ENCODE results near the gene GCNT2.
A peak's percentile ranks its signal among the peaks of the same experiment; 100 is the strongest.
"Not testable (repeated sequence)": the region's sequence is repeated elsewhere in the genome, so short reads cannot be mapped to it uniquely, and the experiment has no call there.

GCNT2 gene

DNA sequence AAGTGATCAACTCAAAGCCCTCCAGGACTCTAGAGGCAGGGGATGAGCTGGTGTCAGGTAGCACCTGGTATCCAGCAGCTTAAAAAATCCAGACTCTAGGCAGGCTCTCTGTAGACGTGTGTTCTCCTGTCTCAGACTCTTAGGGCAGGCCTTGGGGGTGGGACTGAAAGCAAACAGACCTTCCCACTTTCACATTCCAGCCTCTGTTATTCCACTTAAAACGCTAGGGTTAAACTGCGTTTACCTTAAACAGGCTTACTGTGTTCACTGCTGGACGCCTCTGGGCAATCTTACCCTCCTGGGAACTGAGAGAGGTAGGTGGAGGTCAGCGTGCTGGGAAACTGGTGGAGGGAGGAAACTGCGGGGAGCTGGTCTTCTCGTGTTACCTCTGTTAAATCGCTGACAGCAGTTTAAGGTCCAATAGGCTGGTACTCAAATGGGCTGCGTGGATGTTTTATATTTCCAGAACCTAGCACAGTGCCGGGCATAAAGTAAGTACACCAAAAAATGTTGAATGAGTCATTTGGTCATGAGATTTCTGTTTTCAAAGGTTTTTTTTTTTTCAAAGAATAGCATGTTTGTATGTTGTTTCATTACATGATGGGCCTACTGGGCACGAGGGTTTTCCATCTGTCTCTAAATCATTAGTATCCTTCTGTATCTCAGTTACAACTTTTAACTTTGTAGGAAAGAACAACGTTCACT, at the start of gene GCNT2:
GCNT2 (plus strand) TSS at position 248 of the 705 bp plus-strand sequence. CDS start 7,561 bp downstream, outside the sequence.
- no peak for DNase-seq

DNA sequence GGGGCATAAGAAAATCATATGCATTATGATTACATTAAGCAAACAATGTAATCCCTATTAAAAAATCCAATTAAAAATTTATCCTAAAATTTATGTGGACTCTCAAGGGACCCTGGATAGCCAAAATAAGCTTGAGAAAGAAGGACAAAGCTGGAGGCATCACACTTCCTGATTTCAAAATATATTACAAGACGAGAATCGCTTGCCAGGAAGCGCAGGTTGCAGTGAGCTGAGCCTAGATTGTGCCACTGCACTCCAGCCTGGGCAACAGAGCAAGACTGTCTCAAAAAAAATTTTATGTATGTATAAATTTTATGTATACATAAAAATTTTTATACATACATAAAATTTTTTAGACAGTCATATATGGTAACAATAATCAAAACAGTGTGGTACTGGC, 48.5 kb upstream of the GCNT2 start:
- DNase-seq: no peak

DNA sequence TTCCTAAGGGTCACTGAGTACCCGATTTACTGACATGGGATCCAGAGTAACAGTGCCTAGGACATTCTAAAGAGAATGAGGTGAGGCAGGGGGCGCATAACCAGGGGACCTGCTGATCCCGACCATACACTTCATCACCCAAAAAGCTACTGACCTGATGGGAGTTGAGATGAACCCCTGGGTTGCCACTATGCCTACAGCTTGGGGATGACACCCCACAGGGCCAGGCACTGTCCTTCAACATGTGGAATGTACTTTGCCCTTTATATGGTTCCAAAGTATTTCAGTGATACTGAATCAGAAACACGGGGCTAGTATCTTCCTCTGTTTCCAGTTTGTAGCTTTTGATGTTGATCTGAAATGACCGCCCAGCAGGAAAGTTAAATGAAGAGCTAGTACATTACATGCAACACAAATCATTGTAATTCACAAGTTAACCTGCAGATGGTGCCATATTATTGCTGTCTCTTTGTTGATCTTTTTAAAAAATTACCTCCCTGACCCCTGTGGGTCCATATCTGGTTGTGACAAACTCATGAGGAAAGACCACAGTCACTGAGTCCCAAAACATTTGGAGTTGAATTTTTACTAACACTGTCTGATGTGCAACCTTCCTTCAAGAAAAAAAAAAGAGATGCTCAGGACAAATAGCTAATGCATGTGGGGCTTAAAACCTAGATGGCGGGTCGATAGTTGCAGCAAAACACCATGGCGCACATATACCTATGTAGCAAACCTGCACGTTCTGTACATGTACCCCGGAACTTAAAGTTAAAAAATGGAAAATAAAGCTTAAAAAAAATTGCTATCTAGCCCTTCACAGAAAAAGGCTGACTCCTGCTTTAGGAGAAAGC, 42.7 kb upstream of the GCNT2 start:
- no peak for DNase-seq

DNA sequence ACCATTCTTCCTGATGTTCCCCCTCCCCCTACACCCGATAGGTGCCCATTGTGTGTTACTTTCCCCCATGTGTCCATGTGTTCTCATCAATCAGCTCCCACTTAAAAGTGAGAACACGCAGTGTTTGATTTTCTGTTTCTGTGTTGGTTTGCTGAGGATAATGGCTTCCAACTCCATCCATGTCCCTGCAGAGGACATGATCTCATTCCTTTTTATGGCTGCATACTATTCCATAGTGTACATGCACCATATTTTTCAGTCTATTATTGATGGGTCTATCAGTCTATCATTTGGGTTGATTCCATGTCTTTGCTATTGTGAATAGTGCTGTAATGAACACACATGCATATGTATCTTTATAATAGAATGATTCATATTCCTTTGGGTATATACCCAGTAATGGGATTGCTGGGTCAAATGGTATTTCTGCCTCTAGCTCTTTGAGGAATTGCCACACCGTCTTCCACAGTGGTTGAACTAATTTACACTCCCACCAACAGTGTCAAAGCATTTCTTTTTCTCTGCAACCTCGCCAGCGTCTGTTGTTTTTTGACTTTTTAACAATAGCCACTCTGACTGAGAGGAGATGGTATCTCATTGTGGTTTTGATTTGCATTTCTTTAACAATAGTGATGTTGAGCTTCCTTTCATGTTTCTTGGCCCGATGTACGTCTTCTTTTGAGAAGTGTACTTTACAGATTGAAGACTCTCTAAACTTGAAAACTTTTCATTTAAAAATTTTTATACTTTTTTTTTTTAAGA, 41.0 kb upstream of the GCNT2 start:
- DNase-seq: no peak

DNA sequence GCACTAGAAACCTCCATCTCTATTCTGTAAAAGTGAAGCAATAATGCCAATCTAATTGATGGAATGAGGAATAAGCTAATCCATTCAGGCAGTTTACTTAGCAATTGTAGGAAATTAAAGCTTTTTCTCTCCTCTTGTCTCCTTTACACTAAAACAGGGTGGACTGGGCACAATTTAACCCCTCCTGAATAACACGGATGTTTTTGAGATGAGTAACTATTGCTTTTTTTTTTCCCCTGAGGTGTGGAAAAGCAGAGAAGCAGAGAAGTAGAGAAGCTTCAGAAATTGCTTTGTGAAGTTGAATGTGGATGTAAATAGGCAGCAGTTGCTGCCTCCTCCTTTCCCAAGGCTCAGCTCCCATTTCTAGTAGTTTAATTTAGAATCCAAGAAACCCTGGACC, 40.0 kb upstream of the GCNT2 start:
- DNase-seq: no peak

DNA sequence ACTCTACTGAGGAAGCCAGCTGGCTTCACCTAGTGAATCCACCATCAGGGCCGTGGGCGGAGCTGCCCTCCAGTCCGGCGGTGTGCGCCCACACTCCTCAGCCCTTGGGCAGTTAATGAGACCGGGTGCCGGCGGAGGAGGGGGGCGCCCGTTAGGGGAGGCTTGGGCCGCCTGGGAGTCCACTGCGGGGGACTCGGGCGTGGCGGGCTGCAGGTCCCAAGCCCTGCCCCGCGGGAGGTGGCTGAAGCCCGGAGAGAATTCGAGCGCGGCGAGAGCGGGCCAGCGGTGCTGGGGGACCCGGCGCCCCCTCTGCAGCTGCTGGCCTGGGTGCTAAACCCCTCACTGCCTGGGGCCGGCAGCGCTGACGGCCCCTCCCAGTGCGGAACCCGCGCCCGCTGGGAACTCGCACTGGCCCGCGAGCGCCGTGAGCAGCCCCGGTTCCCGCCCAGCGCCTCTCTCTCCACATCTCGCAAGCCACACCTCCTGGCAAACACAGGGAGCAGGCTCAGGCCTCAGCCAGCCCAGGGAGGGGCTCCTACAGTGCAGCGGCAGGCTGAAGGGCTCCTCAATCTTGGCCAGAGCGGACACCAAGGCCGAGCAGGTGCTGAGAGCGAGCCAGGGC, 38.4 kb upstream of the GCNT2 start:
- DNase-seq: no peak

DNA sequence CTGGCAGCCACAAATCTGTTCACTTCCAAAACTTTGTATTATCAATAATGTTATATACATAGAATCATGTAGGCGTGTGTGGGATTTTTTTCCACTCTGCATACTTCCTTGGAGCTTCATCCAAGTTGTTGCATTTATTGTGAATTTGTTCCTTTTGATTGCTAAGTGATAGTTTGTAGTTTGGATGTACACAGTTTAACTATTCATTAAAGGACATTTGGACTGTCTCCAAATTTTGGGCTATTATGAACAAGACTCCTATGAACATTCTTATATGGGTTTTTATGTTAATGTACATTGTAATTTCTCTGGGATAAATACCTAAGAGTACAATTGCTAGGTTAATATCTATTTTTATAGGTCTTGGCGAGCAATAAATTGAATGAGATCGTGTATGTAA, 36.2 kb upstream of the GCNT2 start:
- no peak for DNase-seq

DNA sequence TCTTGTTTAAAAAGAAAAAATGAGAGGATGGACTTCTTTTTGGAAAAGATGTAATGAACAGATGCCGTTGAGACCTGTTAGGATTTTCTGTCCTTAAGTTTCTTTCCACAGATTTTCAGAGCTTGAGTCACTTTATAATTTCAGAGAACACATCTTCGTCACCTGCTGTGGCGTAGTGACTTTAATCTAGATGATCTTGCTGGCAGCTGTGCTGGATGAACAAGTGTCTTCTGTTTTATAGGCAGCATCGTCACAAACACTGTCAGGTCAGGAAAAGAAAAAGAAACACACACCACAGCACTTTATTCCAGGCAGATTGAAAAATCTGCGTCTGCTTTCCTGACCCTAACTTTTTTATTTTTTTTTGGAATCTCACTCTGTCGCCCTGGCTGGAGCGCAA, 35.7 kb upstream of the GCNT2 start:
- DNase-seq: no peak

DNA sequence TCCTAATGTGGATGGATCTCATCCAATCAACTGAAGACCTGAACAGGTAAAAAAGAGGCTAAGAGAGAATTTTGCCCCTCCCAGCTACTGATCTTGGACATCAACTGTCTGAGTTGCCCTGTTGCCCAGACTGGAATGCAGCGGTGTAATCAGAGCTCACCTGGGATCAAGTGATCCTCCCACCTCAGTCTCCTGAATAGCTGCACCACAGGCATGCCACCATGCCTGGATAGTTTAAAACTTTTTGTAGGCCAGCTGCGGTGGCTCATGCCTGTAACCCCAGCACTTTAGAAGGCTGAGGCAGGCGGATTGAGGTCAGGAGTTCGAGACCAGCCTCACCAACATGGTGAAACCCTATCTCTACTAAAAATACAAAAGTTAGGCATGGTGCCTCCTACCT, 34.9 kb upstream of the GCNT2 start:
- DNase-seq: no peak

DNA sequence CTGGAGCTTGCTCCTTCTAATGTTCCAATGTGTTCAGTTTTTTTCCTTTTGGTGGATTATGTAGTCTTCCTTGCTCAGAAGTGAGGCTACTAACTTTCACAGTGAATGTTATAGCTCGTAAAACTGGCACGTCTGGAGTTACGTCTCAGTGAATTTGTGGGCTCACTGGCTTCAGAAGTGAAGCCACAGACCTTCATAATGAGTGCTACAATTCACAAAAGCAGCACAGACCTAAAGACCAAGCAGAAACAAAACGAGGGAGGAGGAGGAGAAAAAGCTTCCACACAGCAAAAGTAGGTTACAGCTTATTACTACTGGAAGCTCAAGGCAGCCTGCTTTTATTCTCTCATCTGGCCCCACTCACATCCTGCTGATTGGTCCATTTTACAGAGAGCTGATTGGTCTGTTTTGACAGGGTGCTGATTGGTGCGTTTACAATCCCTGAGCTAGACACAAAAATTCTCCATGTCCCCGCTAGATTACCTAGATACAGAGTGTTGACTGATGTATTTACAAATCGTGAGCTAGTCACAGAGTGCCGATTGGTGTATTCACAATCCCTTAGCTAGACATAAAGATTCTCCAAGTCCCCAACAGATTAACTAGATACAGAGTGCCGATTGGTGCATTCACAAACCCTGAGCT, 34.1 kb upstream of the GCNT2 start:
- not testable (repeated sequence) for DNase-seq

DNA sequence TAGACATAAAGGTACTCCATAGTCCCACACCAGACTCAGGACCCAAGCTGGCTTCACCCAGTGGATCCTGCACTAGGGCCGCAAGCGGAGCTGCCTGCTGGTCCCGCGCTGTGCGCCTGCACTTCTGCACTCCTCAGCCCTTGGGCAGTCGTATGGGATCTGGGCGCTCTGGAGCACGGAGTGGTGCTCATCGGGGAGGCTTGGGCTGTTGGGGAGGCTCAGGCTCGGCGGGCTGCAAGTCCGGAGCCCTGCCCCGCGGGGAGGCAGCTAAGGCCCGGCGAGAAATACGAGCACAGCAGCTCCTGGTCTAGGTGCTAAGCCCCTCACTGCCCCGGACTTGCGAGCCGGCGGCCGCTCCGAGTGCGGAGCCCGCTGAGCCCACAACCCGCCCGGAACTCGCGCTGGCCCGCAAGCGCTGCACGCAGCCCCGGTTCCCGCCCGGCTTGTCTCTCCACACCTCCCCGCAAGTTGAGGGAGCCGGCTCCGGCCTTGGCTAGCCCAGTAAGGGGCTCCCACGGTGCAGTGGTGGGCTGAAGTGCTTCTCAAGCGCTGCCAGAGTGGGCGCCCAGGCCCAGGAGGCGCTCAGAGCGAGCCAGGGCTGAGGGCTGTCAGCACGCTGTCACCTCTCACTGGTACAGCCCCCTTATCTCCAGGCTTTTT, 33.4 kb upstream of the GCNT2 start:
- DNase-seq: no peak

DNA sequence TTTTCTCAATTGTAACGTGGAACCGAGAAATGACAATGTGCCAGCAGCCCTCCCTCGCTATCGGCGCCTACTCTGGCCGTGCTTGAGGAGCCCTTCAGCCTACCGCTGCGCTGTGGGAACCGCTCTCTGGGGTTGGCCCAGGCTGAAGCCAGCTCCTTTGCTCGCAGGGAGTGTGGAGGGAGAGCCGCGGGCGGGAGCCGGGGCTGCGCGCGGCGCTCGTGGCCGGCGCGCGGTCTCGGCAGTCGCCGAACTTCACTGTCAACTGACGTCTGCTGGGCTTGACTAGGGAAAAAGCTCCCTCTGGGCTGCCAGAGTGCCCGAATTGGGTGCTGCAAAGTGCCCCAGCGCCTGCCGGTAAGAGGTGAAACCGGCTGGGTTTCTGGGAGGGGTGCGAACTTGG, 29.7 kb upstream of the GCNT2 start:
- no peak for DNase-seq

DNA sequence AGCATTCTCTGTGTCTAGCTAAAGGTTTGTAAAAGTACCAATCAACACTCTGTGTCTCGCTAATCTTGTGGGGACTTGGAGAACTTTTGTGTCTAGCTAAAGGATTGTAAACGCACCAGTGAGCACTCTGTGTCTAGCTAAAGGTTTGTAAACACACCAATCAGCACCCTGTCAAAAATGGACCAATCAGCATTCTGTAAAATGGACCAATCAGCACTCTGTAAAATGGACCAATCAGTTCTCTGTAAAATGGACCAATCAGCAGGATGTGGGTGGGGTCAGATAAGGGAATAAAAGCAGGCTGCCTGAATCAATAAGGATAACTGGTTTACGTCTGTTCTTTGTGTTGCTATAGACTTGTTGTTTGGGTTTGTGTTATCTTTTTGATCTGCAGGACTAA, 29.2 kb upstream of the GCNT2 start:
- DNase-seq: not testable (repeated sequence)

DNA sequence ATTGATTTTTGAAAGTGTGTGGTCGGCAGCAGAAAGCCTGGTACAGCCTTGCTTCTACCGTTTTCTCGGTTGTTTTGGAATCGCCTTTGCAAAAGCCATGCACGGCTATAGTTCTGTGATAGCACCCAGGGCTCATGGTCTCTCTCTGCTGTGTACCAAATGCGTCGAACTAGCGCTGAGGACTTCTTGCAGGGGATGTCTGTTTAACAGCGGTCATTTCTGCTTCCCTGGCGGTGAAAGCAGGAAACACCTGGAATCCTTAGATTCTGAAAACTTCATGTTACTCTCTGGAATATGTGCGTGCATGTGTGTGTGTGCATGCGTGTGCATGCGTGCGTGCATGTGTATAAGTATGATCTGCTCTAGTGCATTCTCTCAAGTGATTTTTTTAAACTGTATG, 26.1 kb upstream of the GCNT2 start:
- no peak for DNase-seq

DNA sequence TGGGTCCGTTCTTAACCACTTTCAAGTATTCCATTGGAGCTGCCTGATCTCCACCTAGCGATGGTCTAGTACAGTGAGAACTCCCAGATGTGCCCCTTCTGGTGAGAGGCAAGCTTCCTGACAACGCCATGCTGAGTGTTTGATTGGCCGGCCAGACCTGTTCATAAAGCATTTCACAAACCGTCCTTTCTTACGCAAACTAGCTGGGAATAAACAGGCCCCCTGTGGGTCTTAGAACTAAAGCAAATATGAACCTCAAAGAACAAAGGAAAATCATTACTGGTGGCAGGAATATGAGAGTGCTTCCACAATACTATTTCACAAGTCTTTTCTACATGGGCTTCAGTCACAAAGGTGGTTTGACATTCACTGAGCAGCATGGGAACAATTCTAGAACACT, 15.6 kb upstream of the GCNT2 start:
- no peak for DNase-seq

DNA sequence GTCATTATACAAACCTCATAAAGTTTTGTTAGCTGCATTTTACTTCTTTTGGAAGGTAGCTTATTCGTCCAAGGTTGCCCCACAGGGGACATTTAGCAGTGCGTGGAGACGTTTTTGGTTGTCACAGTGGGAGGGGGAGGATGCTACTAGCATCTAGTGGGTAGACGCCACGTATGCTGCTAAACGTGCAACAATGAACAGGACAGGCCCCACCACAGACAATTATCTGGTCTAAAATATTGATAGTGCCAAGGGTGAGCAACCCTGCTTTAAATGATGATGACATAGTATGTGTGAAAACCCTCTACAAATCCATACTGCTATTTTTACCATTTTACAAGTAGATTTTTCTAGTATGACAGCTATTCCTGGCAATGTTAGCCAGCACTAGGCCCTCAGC, 13.9 kb upstream of the GCNT2 start:
- DNase-seq: no peak

DNA sequence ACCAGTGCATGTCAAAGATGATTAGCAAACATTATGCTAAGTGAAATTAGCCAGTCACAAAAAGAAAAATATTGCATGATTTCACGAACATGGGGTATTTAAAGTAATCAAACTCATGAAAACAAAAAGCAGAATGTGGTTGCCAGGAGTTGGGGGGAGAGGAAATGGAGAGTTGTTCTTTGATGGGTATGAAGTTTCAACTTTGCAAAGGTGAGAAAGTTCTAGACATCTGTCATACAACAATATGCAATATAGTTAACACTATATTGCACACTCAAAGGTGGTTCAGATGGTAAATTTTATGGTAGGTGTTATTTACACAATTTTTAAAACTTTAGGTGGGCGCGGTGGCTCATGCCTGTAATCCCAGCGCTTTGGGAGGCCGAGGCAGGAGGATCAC, 13.4 kb upstream of the GCNT2 start:
- DNase-seq: no peak

DNA sequence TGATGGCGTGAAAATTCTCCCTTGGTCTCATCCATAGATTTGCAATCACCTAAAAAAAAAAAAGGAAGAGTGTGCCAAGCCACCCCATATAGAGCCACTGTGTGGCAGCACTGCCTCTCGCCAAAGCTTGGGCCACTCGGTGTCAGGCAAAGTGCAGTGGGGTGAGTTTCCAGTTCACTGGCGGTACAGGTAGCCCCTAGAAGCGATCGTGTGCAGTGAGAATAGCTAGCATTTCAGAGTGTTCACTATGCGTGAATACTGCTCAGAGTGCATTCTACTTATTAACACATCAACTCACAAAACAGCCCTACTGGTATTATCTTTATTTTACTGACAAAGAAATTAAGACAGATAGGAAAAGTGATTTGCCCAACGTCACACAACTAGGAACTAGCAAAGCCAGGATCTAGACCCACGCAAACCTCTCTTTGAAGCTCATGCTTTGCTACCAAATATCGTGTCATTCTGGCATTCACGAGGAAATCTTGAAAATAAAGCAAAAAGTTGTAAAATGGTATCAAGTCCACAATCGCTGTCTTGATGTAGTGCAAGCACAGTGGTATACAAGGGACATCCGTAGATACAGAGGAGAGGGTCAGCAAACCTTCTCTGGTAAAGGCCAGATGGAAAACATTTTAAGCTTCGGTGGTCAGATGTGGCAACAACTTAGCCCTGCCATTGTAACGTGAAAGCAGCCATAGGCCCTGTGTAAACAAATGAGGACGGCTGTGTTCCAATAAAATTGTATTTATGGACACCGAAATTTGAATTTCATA, 10.4 kb upstream of the GCNT2 start:
- DNase-seq: peak; percentile 50 to 60

DNA sequence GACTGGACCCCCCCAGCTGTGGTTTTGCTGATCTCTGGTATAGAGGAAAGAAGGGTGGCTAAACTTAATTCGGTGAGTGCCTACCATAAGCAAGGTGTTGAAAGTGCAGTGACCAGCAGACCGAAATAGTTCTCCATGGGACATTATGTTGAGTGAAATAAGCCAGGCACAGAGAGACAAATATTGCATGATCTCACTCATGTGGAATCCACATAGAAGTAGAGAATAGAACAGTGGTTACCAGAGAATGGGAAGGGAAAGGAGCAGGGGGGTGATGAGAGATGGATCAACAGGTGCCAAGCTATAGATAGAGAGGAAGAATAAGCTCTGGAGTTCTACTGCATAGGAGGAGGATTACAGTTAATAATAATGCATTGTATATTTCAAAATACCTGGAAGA, 9.7 kb upstream of the GCNT2 start:
- no peak for DNase-seq

DNA sequence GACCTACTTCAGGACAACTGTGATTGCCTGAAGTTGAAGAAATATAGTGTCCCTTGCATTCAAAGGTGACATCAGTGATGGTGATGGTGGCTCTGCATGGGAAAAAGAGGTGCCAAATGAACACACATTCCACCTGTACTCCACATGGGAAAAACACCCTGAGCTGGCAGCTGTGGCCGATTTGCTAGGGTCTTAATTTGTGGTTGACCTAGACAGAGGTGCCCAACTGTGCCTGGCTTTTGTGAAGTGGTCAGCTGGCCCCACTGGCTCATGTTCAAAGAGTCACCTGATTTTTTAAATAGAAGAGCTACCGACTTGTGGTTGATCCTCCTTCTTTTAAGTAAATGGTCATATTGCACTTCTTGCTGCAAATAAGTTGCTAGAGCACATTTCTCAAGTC, 7.6 kb upstream of the GCNT2 start:
- DNase-seq: no peak

DNA sequence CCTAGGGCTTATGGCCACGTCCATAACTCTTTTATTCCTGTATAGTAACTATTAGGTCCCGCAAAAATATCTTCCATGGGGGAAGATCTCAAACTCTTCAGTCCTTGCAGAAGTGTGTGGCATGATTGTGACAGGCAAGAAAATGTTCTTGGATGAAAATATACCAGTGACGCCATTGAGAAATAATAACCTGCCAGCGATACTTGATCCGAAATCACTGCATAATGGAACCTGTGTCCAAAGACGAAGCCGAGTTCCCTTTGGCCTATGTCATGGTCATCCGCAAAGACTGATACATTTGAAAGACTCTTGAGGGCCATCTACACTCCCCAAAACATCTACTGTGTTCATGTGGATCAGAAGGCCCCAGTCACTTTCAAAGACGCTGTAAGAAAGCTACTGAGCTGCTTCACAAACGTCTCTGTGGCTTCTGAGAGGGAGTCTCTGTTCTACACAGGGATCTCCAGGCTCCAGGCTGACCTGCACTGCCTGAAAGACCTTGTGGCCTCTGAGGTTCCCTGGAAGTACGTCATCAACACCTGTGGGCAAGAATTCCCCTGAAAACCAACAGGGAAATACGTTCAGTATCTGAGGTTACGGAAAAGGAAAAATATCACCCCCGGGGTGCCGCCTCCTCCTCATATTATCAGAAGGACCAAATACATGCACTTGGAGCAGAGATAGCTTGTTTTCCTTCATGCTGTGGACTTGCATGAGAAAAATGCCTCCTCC, 6.9 kb upstream of the GCNT2 start:
- no peak for DNase-seq

Data from activated T-cell treated with anti-CD3 and anti-CD28 coated beads, Interleukin-2, amount 50 U/mL, for 48 hours (primary cell).